Middle frontal gyrus (tissue), 1 donor: Measurements from ENCODE around the gene NPW.
A peak's percentile ranks its signal among the peaks of the same experiment; 100 is the strongest.

Experiments
- DNase-seq: peaks from one replicate; pipeline ENCODE4 v3.0.0-alpha.2; 2015; ENCODE audit warnings: low spot score; ENCODE audit errors: extremely low spot score

NPW gene

GRCh38 chr16:2034696-2035430 lies 15.3 kb downstream of the NPW start:
- no peak for DNase-seq

- DNase-seq: no peak
These were observed 16.0 kb downstream of the NPW start for GRCh38 chr16:2035431-2036199.

- no peak for DNase-seq
These were observed 16.8 kb downstream of the NPW start for GRCh38 chr16:2036200-2036966.

GRCh38 chr16:2037115-2037514 lies 17.5 kb downstream of the NPW start:
- no peak for DNase-seq

DNA sequence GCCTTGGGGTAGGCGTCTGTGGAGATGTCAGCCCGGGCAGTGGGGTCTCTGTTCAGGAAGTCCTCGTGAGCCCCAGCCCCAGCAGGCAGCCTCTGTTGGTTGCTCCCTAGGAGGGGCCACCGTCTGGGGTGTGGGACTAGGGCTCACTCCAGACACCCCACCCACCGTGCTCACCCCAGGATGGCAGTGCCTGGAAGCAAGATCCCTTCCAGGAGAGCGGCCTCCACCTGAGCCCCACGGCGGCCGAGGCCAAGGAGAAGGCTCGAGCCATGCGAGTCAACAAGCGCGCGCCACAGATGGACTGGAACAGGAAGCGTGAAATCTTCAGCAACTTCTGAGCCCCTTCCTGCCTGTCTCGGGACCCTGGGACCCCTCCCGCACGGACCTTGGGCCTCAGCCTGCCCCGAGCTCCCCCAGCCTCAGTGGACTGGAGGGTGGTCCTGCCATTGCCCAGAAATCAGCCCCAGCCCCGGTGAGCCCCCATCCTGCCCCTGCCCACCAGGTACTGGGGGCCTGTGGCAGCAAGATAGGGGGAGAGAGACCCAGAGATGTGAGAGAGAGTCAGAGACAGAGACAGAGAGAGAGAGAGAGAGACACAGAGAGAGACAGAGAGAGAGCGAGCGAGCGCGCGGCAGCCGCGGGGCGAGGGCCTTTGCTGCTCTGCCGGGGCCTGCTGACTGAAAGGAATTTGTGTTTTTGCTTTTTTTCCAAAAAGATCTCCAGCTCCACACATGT lies 18.2 kb downstream of the NPW start:
- DNase-seq: no peak

DNA sequence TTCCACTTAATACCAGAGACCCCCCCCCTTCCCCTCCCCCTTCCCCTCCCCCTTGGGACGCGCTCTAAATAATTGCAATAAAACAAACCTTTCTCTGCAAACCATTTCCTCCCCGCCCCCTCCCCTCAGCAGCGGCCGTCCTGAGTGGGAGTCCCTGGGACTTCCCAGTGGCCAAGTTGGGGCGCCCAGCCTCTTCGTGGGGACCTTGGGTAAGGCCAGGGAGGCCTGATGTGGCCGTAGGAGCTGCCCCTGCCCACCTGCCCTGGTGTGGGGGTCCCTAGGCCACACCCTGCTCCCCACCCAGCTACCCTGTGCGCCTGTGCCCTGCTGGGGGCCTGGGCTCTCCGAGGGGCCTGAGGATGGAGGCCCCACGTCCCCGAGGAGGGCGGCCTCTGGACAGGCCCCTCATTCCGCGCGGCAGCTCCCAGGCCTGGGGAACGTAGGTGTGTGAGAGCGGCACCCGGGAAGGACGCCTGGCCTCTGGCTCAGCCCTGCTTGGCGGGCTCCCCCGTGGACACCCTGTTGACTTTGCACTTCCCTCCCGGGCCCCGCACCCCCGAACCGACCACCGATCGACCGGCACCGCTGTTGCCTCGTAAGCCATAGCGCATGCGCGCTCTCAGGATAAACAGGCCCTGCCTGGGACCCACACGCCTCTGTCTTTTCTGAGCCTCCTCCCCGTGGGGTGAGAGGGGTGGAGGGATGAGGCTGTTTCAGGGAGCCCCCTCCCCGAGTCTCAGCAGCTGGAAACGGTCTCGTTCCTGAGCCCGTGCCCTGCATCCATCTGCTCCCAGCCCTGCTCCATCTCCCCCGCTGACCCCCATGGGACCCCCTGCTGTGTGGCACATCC lies 19.0 kb downstream of the NPW start:
- no peak for DNase-seq

- no peak for DNase-seq
These were observed 19.9 kb downstream of the NPW start for GRCh38 chr16:2039274-2040031.

DNA sequence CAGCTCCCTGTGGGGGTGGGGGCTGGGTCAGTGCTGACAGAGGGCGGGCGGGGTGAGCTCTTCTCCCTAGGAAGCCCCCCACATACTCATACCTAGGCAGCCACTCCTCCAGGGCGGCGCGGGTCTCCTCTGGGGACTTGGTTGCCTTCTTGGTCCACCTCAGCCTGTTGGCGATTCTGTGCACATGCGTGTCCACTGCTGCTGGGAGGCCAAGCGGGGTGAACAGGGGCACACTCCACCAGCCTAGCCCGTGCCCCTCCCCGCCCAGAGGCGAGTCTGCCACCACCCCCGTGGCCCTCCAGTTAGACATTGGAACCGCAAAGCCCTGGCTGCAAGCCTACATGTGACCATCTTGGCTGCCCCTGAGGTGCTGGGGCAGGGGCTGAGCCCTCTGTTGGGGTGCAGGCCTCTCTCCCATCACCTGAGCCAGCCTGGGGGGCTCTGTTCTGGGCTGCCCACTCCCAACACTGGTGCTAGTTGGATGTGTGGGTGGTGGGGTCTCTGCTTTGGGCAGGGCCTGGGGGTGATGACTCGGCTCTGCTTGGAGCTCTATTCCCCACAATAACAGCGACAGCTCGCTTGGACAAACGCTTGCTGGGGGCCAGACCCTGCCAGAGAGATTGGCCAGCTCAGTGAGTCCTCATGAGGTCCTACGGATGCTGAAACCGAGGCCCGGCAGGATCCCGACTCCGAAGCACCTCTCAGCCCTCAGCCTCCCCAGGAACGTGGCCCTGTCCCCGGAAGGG lies 20.6 kb downstream of the NPW start:
- no peak for DNase-seq

- DNase-seq: no peak
These were observed 21.4 kb downstream of the NPW start for GRCh38 chr16:2040787-2041522.

DNA sequence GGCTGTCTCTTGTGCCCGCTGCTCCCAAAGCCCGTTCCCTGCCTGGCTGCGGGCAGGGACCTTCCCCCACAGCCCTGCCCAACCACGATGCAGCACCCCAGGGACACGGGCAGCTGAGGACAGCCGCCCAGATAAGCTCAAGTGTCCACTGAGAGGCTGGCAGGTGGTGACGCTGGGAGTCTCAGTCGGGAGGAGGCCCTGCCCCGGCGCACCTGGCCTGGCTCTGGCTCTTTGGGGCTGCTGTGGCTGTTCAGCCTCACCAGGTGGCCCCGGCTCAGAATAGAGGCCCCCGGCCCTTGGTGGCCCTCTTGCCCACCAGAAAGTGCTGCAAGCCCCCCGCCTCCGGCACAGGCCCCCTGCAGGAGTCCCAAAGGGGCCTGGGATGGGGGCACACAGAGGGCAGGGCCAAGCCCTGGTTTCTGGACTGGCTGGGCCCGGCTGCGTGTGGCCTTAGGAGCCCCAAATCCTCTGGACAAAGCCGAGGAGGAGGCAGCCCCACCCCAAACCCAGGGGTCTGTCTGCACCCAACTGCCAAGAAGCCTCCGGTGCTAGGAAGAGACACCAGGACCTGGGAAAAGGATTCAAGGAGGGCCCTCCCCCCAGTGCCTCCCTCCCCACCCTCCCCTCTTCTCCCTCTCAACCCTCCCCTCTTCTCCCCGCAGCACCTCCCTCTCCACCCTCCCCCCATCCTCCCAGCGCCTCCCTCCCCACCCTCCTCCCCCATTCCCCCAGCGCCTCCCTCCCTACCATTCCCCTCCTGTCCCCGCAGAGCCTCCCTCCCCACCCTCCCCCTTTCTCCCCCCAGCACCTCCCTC lies 22.8 kb downstream of the NPW start:
- no peak for DNase-seq

DNA sequence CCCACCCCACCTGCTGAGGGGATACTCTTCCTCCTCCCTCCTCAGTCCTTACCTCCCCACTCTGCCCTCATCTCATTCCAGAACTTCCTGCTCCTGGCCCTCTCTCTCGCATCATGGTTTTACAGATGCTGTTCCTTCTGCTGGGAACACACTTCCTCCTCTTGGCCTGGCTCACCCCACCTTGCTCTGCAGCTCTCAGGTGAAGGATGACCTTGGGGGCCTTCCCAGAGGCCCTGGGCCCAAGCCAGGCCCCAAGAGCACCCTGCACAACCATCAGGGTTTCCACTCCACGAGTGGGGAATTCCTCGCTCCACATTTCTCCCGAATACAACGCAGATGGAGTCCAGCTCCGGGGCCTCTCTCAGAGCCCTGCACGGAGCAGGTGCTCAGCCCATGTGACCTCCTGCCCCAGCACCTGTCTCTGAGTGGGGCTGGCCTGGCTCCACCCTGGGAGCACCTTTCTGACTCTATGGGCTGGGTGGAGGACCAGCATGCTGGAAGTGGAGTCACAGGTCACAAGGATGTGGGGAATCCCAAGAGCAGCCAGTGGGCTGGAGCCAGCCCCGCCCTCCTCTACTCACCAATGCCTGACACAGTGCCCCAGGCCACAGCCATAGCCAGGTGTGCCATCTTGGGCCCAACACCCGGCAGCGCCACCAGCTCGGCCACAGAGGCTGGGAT lies 23.5 kb downstream of the NPW start:
- no peak for DNase-seq

GRCh38 chr16:2043667-2044451 lies 24.3 kb downstream of the NPW start:
- DNase-seq: peak; percentile 12

- DNase-seq: no peak
These were observed 25.0 kb downstream of the NPW start for GRCh38 chr16:2044541-2044940.

DNA sequence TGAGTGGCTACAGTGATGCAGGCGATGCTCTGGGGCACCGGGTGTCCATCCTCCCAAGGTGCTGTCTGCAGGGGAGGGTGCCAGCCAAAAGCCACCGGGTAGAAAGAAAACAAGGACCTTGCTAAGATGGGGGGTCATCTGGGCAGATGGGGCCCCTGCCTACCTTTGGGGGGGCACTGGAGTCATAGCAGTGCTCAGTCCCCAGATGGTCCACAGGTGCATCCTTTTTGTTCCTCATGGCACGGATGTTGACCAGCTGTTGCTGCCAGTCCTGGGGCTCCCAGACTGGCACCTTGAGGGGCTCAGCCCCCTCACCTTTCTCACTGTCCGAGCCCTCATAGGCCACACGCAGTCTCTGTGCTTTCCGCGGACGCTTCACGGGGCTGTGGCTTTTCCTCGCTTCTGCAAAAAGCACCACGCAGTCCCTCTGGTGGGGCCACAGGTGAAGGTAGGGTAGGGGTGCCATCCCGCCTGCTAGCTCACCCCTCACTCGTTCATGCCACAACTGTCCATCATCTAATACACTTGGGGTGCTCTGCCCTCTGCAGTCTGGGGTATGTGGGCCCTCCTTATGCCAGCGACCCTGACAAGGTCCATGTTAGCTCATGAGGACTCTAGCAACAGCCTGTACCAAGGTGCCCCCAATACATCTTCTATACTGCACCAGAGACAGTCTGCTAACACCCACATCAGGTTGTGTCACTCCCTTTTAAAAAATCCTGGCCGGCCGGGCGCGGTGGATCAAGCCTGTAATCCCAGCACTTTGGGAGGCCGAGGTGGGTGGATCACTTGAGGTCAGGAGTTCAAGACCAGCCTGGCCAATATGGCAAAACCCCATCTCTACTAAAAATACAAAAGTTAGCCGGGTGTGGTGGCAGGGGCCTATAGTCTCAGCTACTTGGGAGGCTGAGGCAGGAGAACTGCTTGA lies 26.6 kb downstream of the NPW start:
- DNase-seq: no peak

GRCh38 chr16:2046893-2047329 lies 27.3 kb downstream of the NPW start:
- no peak for DNase-seq
